ENCODE data around the gene LY6G6F.
"Not testable (repeated sequence)": the region's sequence is repeated elsewhere in the genome, so short reads cannot be mapped to it uniquely, and the experiment has no call there.

The LY6G6F gene

GRCh38 chr6:31707701-31708100, 1.0 kb downstream of the LY6G6F start:
- no peak for DNase-seq (ENCODE audit: low read depth, low spot score)
- no CpG with 5 or more reads among the region's 10 CpGs for WGBS (ENCODE audit: insufficient coverage, insufficient read length)
- H3K4me3 ChIP-seq (ENCODE audit: low read length) = no peak overlapping the region
- no peaks in the 10 kb centered on the region for H3K36me3 ChIP-seq (ENCODE audit: control insufficient read depth, insufficient read depth, low read length)
- no peak overlapping the region for H3K27ac ChIP-seq (ENCODE audit: low read length)
- H3K4me1 ChIP-seq (ENCODE audit: control insufficient read depth, insufficient read depth, low read length) = no peaks in the 10 kb centered on the region
- H3K27me3 ChIP-seq (ENCODE audit: control insufficient read depth, insufficient read depth, low read length) = no peaks in the 10 kb centered on the region
- no peaks in the 10 kb centered on the region for H3K9me3 ChIP-seq (ENCODE audit: control insufficient read depth, insufficient read depth, low read length)

GRCh38 chr6:31708224-31708623, 1.6 kb downstream of the LY6G6F start:
- no peak for DNase-seq (ENCODE audit: low read depth, low spot score)
- Histone ChIP-seq H3K9me3 (ENCODE audit: control insufficient read depth, insufficient read depth, low read length) (no peaks in the 10 kb centered on the region), H3K4me1 (ENCODE audit: control insufficient read depth, insufficient read depth, low read length) (no peaks in the 10 kb centered on the region), H3K4me3 (ENCODE audit: low read length) (no peak overlapping the region), H3K36me3 (ENCODE audit: control insufficient read depth, insufficient read depth, low read length) (no peaks in the 10 kb centered on the region), H3K27ac (ENCODE audit: low read length) (no peak overlapping the region), H3K27me3 (ENCODE audit: control insufficient read depth, insufficient read depth, low read length) (no peaks in the 10 kb centered on the region)
- WGBS (ENCODE audit: insufficient coverage, insufficient read length) = no CpG with 5 or more reads among the region's 3 CpGs

GRCh38 chr6:31709157-31709556, 2.5 kb downstream of the LY6G6F start:
- H3K4me3 ChIP-seq (ENCODE audit: low read length) = not testable (repeated sequence)
- no CpG with 5 or more reads among the region's 11 CpGs for WGBS (ENCODE audit: insufficient coverage, insufficient read length)

GRCh38 chr6:31710523-31711219, 4.0 kb downstream of the LY6G6F start:
- Histone ChIP-seq H3K27me3 (ENCODE audit: control insufficient read depth, insufficient read depth, low read length) (no peaks in the 10 kb centered on the region), H3K27ac (ENCODE audit: low read length) (no peak overlapping the region), H3K36me3 (ENCODE audit: control insufficient read depth, insufficient read depth, low read length) (no peaks in the 10 kb centered on the region), H3K4me1 (ENCODE audit: control insufficient read depth, insufficient read depth, low read length) (peaks cover 6% of the 10 kb centered on the region), H3K9me3 (ENCODE audit: control insufficient read depth, insufficient read depth, low read length) (no peaks in the 10 kb centered on the region), H3K4me3 (ENCODE audit: low read length) (no peak overlapping the region)
- WGBS (ENCODE audit: insufficient coverage, insufficient read length) = no CpG with 5 or more reads among the region's 5 CpGs
- no peak for DNase-seq (ENCODE audit: low read depth, low spot score)

More at GRCh38 chr6:31709157-31709556, 2.5 kb downstream of the LY6G6F start:
- not testable (repeated sequence) for H3K36me3 ChIP-seq (ENCODE audit: control insufficient read depth, insufficient read depth, low read length); H3K9me3 ChIP-seq (ENCODE audit: control insufficient read depth, insufficient read depth, low read length); H3K4me1 ChIP-seq (ENCODE audit: control insufficient read depth, insufficient read depth, low read length); H3K27ac ChIP-seq (ENCODE audit: low read length); DNase-seq (ENCODE audit: low read depth, low spot score); H3K27me3 ChIP-seq (ENCODE audit: control insufficient read depth, insufficient read depth, low read length)

GRCh38 chr6:31711233-31711632, 4.6 kb downstream of the LY6G6F start:
- WGBS (ENCODE audit: insufficient coverage, insufficient read length) = no CpG with 5 or more reads among the region's 8 CpGs
- H3K9me3 ChIP-seq (ENCODE audit: control insufficient read depth, insufficient read depth, low read length) = no peaks in the 10 kb centered on the region
- DNase-seq (ENCODE audit: low read depth, low spot score) = no peak
- peaks cover 6% of the 10 kb centered on the region for H3K4me1 ChIP-seq (ENCODE audit: control insufficient read depth, insufficient read depth, low read length)
- no peak overlapping the region for H3K4me3 ChIP-seq (ENCODE audit: low read length)
- H3K36me3 ChIP-seq (ENCODE audit: control insufficient read depth, insufficient read depth, low read length) = no peaks in the 10 kb centered on the region
- no peaks in the 10 kb centered on the region for H3K27me3 ChIP-seq (ENCODE audit: control insufficient read depth, insufficient read depth, low read length)
- no peak overlapping the region for H3K27ac ChIP-seq (ENCODE audit: low read length)

- Histone ChIP-seq H3K4me3 (ENCODE audit: low read length) (no peak overlapping the region), H3K9me3 (ENCODE audit: control insufficient read depth, insufficient read depth, low read length) (no peaks in the 10 kb centered on the region), H3K36me3 (ENCODE audit: control insufficient read depth, insufficient read depth, low read length) (no peaks in the 10 kb centered on the region), H3K27ac (ENCODE audit: low read length) (no peak overlapping the region), H3K27me3 (ENCODE audit: control insufficient read depth, insufficient read depth, low read length) (no peaks in the 10 kb centered on the region), H3K4me1 (ENCODE audit: control insufficient read depth, insufficient read depth, low read length) (peaks cover 6% of the 10 kb centered on the region)
- DNase-seq (ENCODE audit: low read depth, low spot score) = no peak
- no CpG with 5 or more reads among the region's 8 CpGs for WGBS (ENCODE audit: insufficient coverage, insufficient read length)
Measured at GRCh38 chr6:31712296-31712695, 5.6 kb downstream of the LY6G6F start.

- H3K27me3 ChIP-seq (ENCODE audit: control insufficient read depth, insufficient read depth, low read length) = no peaks in the 10 kb centered on the region
- H3K4me3 ChIP-seq (ENCODE audit: low read length) = no peak overlapping the region
- no peak overlapping the region for H3K27ac ChIP-seq (ENCODE audit: low read length)
- no CpG with 5 or more reads among the region's 4 CpGs for WGBS (ENCODE audit: insufficient coverage, insufficient read length)
- H3K9me3 ChIP-seq (ENCODE audit: control insufficient read depth, insufficient read depth, low read length) = no peaks in the 10 kb centered on the region
- H3K4me1 ChIP-seq (ENCODE audit: control insufficient read depth, insufficient read depth, low read length) = peaks cover 12% of the 10 kb centered on the region
- H3K36me3 ChIP-seq (ENCODE audit: control insufficient read depth, insufficient read depth, low read length) = no peaks in the 10 kb centered on the region
- DNase-seq (ENCODE audit: low read depth, low spot score) = no peak
Measured at GRCh38 chr6:31713465-31713864, 6.8 kb downstream of the LY6G6F start.

- Histone ChIP-seq H3K36me3 (ENCODE audit: control insufficient read depth, insufficient read depth, low read length) (no peaks in the 10 kb centered on the region), H3K9me3 (ENCODE audit: control insufficient read depth, insufficient read depth, low read length) (no peaks in the 10 kb centered on the region), H3K4me3 (ENCODE audit: low read length) (no peak overlapping the region), H3K27ac (ENCODE audit: low read length) (no peak overlapping the region), H3K27me3 (ENCODE audit: control insufficient read depth, insufficient read depth, low read length) (no peaks in the 10 kb centered on the region), H3K4me1 (ENCODE audit: control insufficient read depth, insufficient read depth, low read length) (peaks cover 16% of the 10 kb centered on the region)
- no CpG with 5 or more reads among the region's 5 CpGs for WGBS (ENCODE audit: insufficient coverage, insufficient read length)
- DNase-seq (ENCODE audit: low read depth, low spot score) = no peak
Measured at GRCh38 chr6:31713991-31714684, 7.5 kb downstream of the LY6G6F start.

GRCh38 chr6:31715022-31715958, 8.6 kb downstream of the LY6G6F start, which contains the start of gene LY6G6D:
LY6G6D (plus strand) TSS chr6:31715348; CDS start chr6:31715356, 8 bp downstream.
- no CpG with 5 or more reads among the region's 16 CpGs for WGBS (ENCODE audit: insufficient coverage, insufficient read length)
- H3K9me3 ChIP-seq (ENCODE audit: control insufficient read depth, insufficient read depth, low read length) = no peaks in the 10 kb centered on the region

GRCh38 chr6:31717499-31718222, 11.0 kb downstream of the LY6G6F start:
- no peaks in the 10 kb centered on the region for H3K9me3 ChIP-seq (ENCODE audit: control insufficient read depth, insufficient read depth, low read length)
- H3K36me3 ChIP-seq (ENCODE audit: control insufficient read depth, insufficient read depth, low read length) = no peaks in the 10 kb centered on the region
- no peak overlapping the region for H3K27ac ChIP-seq (ENCODE audit: low read length)
- no peaks in the 10 kb centered on the region for H3K27me3 ChIP-seq (ENCODE audit: control insufficient read depth, insufficient read depth, low read length)
- H3K4me3 ChIP-seq (ENCODE audit: low read length) = no peak overlapping the region
- peaks cover 16% of the 10 kb centered on the region for H3K4me1 ChIP-seq (ENCODE audit: control insufficient read depth, insufficient read depth, low read length)
- DNase-seq (ENCODE audit: low read depth, low spot score) = no peak
- WGBS (ENCODE audit: insufficient coverage, insufficient read length) = no CpG with 5 or more reads among the region's 10 CpGs

More at GRCh38 chr6:31715022-31715958, 8.6 kb downstream of the LY6G6F start, which contains the start of gene LY6G6D:
- Histone ChIP-seq H3K27me3 (ENCODE audit: control insufficient read depth, insufficient read depth, low read length) (no peaks in the 10 kb centered on the region), H3K4me3 (ENCODE audit: low read length) (no peak within 1 kb of the TSS; the same call in 1 of the 2 replicates), H3K27ac (ENCODE audit: low read length) (no peak within 1 kb of the TSS), H3K4me1 (ENCODE audit: control insufficient read depth, insufficient read depth, low read length) (peaks cover 16% of the 10 kb centered on the region), H3K36me3 (ENCODE audit: control insufficient read depth, insufficient read depth, low read length) (no peaks in the 10 kb centered on the region)
- DNase-seq (ENCODE audit: low read depth, low spot score) = no peak

Measured in iPS DF 6.9 (cell line).